Fibroblast of lung (primary cell): ENCODE measurements around the gene ZNF740. TPM values are rescaled to one million over a fixed set of nuclear protein-coding genes. Genes with fewer than 3 reads are reported as not detected.

Source experiments
- DNase-seq, 2 donors: peaks; one replicate each; pipeline versions ENCODE4 v3.0.0 to v3.0.0-alpha.2; 2010; ENCODE audit warnings: low read depth in 2 of 2
- H2AFZ ChIP-seq: 2 replicates; pipeline ENCODE4 v1.5.1; 2012; ENCODE audit warnings: low read length, control low read depth, inconsistent platforms
- H3K27ac ChIP-seq: 2 replicates; pipeline ENCODE4 v1.5.1; 2011; ENCODE audit warnings: low read length, control low read depth; ENCODE audit not compliant: insufficient read depth
- H3K27me3 ChIP-seq: 2 replicates; pipeline ENCODE4 v1.5.1; 2011; ENCODE audit warnings: mild to moderate bottlenecking, low read length; ENCODE audit not compliant: control insufficient read depth, insufficient read depth
- H3K36me3 ChIP-seq: 2 replicates; pipeline ENCODE4 v1.5.1; 2011; ENCODE audit warnings: low read length; ENCODE audit not compliant: control insufficient read depth, insufficient read depth
- H3K4me1 ChIP-seq: 2 replicates; pipeline ENCODE4 v1.5.1; 2011; ENCODE audit warnings: low read length; ENCODE audit not compliant: control insufficient read depth, insufficient read depth; ENCODE audit errors: extremely low read depth
- H3K4me2 ChIP-seq: 2 replicates; pipeline ENCODE4 v1.5.1; 2011; ENCODE audit warnings: low read length, control low read depth; ENCODE audit not compliant: insufficient read depth; ENCODE audit errors: extremely low read depth
- H3K4me3 ChIP-seq, 4 experiments: fragments of 200-600 bp in 1 of 4; sonication (generic) in 1 of 4; replicated peaks in 1 of 4; 2 replicates each; pipeline ENCODE4 v1.5.1; 2011 to 2016; ENCODE audit warnings: low read length in 4 of 4, low read depth in 3 of 4, mild to moderate bottlenecking in 3 of 4, control low read depth in 2 of 4, inconsistent platforms in 1 of 4, mixed read lengths in 1 of 4; ENCODE audit not compliant: insufficient read depth in 1 of 4; ENCODE audit errors: control extremely low read depth in 1 of 4
- H3K79me2 ChIP-seq: 2 replicates; pipeline ENCODE4 v1.5.1; 2012; ENCODE audit warnings: mild to moderate bottlenecking, low read length, inconsistent platforms; ENCODE audit not compliant: control insufficient read depth, insufficient read depth
- H3K9ac ChIP-seq: 2 replicates; pipeline ENCODE4 v1.5.1; 2011; ENCODE audit warnings: mild to moderate bottlenecking, low read length, control low read depth; ENCODE audit not compliant: insufficient read depth
- H3K9me3 ChIP-seq: 2 replicates; pipeline ENCODE4 v1.5.1; 2012; ENCODE audit warnings: low read depth, low read length; ENCODE audit not compliant: control insufficient read depth, insufficient read depth
- H4K20me1 ChIP-seq: 2 replicates; pipeline ENCODE4 v1.5.1; 2011; ENCODE audit warnings: low read length; ENCODE audit not compliant: control insufficient read depth, insufficient read depth; ENCODE audit errors: extremely low read depth
- CTCF ChIP-seq, 2 donors: IDR thresholded peaks in 1 of 2; conservative IDR thresholded peaks in 1 of 2; 1 replicate in 1 of 2; 2 replicates in 1 of 2; pipeline ENCODE4 v1.5.1; 2011 to 2012; ENCODE audit warnings: low read length in 2 of 2, control low read depth in 1 of 2, inconsistent platforms in 1 of 2, low read depth in 1 of 2, mild to moderate bottlenecking in 1 of 2
- EZH2 ChIP-seq: IDR thresholded peaks from 2 replicates; pipeline ENCODE4 v1.5.1; 2012; ENCODE audit warnings: low read length, control low read depth, mild to moderate bottlenecking; ENCODE audit errors: missing control alignments
- polyA plus RNA-seq, 2 donors: library from polyadenylated mRNA; depleted of rRNA in 1 of 2; stranded (reverse) in 1 of 2; unstranded in 1 of 2; fragments of >200 nt; gene quantifications; 2 replicates each; pipeline ENCODE4 v1.2.1, GENCODE V29; 2011 to 2012; ENCODE audit warnings: missing spikeins in 1 of 2
- total RNA-seq: library from RNA; depleted of rRNA; stranded (reverse); fragments of >200 nt; gene quantifications from 2 replicates; pipeline ENCODE4 v1.2.1, GENCODE V29; 2014

ZNF740 gene
- total and polyA plus RNA-seq, 2 donors (not counting 1 experiment from before 2014, with no cell fraction given), result 10.6 to 16.8 TPM

- Histone ChIP-seq H3K4me2 (no peak overlapping the region), H3K4me1 (peaks cover 6% of the 10 kb centered on the region), H3K4me3 (no peak overlapping the region), H3K9me3 (no peaks in the 10 kb centered on the region), H3K9ac (no peak overlapping the region), H3K79me2 (peaks cover 16% of the 10 kb centered on the region), H4K20me1 (no peaks in the 10 kb centered on the region), H3K36me3 (peaks cover 41% of the 10 kb centered on the region), H3K27ac (no peak overlapping the region), H3K27me3 (no peaks in the 10 kb centered on the region), H2AFZ (no peak overlapping the region)
- peak; percentile 10 to 16 for TF ChIP-seq CTCF (conservative IDR thresholded peaks at IDR 0.05 in 1 of 2, IDR thresholded peaks at IDR 0.05 in 1 of 2; ENCODE audit: low read depth in 1 of 2, low read length in 2 of 2)
- no peak for TF ChIP-seq EZH2
- no peak for DNase-seq
Measured at GRCh38 chr12:53211476-53212381, 31.2 kb downstream of the ZNF740 start.

DNA sequence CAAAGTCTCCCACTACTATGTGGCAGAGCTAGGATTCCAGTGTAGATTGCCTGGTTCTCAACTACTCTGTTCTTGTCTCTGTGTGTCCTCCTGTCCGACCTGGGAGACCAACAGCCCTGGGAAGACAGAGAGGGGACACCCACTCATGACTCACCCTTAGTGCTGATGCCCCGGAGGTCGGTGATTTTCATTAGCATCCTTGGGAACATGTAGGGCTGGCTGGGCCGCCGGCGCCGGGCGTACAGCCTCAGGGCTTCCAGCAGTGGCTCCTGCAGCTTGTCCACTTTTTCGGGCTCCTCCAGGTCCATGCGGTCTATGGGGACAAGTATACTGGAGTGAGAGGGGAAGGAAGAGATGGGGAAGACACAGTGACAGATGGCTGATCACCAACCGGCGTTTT, 32.4 kb downstream of the ZNF740 start:
- DNase-seq, result no peak
- H3K36me3 ChIP-seq, result peaks cover 41% of the 10 kb centered on the region
- H3K27me3 ChIP-seq, result no peaks in the 10 kb centered on the region
- no peak overlapping the region for H2AFZ ChIP-seq
- H3K9me3 ChIP-seq, result no peaks in the 10 kb centered on the region
- H3K4me1 ChIP-seq, result peaks cover 15% of the 10 kb centered on the region
- H4K20me1 ChIP-seq, result no peaks in the 10 kb centered on the region
- peaks cover 28% of the 10 kb centered on the region for H3K79me2 ChIP-seq
- peak overlapping the region; percentile 20 for H3K27ac ChIP-seq
- H3K4me3 ChIP-seq, result no peak overlapping the region
- H3K4me2 ChIP-seq, result no peak overlapping the region
- TF ChIP-seq EZH2 (no peak), CTCF (conservative IDR thresholded peaks at IDR 0.05 in 1 of 2, IDR thresholded peaks at IDR 0.05 in 1 of 2; ENCODE audit: low read depth in 1 of 2, low read length in 2 of 2) (no peak)
- H3K9ac ChIP-seq, result no peak overlapping the region

DNA sequence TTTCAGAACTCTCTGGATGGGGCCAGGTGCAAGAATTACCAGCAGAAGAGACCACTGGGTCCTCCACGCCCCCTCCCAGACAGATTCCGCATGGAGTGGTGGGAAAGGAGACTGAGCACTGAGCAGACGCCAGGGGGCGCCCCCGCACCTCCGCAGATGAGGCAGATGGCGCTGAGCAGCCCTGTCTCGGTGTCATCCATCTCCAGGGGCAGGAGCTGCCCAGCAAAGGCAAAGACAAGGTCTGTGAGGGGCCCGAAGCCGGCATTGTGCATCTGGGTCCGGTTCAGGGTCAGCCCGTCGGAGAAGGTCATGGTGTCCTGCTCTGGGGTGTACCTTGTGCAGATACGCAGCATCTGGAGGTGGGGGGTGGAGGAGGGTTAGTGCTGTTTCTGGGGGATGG, 32.8 kb downstream of the ZNF740 start:
- Histone ChIP-seq H3K9me3 (no peaks in the 10 kb centered on the region), H3K4me2 (no peak overlapping the region), H2AFZ (no peak overlapping the region), H3K4me3 (no peak overlapping the region), H3K27ac (peak overlapping the region; percentile 20), H3K36me3 (peaks cover 41% of the 10 kb centered on the region), H3K27me3 (no peaks in the 10 kb centered on the region), H3K79me2 (peaks cover 32% of the 10 kb centered on the region), H3K9ac (no peak overlapping the region), H3K4me1 (peaks cover 17% of the 10 kb centered on the region), H4K20me1 (no peaks in the 10 kb centered on the region)
- no peak for TF ChIP-seq EZH2
- peak; percentile 82 to 88 for TF ChIP-seq CTCF (conservative IDR thresholded peaks at IDR 0.05 in 1 of 2, IDR thresholded peaks at IDR 0.05 in 1 of 2; ENCODE audit: low read depth in 1 of 2, low read length in 2 of 2)
- peak; percentile 56 to 76 for DNase-seq
